PFSK-1 (cell line): Measurements from ENCODE around the gene DUSP16.

Source experiments
- FOXP2 ChIP-seq: optimal IDR thresholded peaks from 2 replicates; pipeline ENCODE3; 2011; ENCODE audit warnings: borderline replicate concordance, control low read depth, inconsistent platforms; ENCODE audit not compliant: insufficient read depth; ENCODE audit errors: extremely low read length, extremely low read depth
- POLR2AphosphoS5 ChIP-seq: IDR thresholded peaks from 2 replicates; pipeline ENCODE4 v1.6.1; 2012; ENCODE audit warnings: low read depth, mild to moderate bottlenecking, control low read depth, low read length, moderate library complexity
- REST ChIP-seq, 2 experiments: IDR thresholded peaks; 2 replicates each; pipeline versions ENCODE4 v1.6.1 to v1.8.0; 2011 to 2012; ENCODE audit warnings: low read depth in 2 of 2, low read length in 2 of 2, control low read depth in 1 of 2, inconsistent platforms in 1 of 2, mild to moderate bottlenecking in 1 of 2, moderate library complexity in 1 of 2; ENCODE audit not compliant: insufficient read depth in 1 of 2
- SIN3A ChIP-seq: IDR thresholded peaks from 2 replicates; pipeline ENCODE4 v1.6.1; 2012; ENCODE audit warnings: mild to moderate bottlenecking, low read length, moderate library complexity, borderline replicate concordance; ENCODE audit not compliant: insufficient read depth
- TAF1 ChIP-seq: IDR thresholded peaks from 2 replicates; pipeline ENCODE4 v1.6.1; 2012; ENCODE audit warnings: low read length, control low read depth, borderline replicate concordance; ENCODE audit not compliant: insufficient read depth

The DUSP16 gene

GRCh38 chr12:12453635-12454034 is 109.0 kb downstream of the DUSP16 start:
- TF ChIP-seq TAF1 (no peak), FOXP2 (no peak), REST (IDR thresholded peaks at IDR 0.05; ENCODE audit: insufficient read depth in 1 of 2, low read depth in 2 of 2, low read length in 2 of 2) (no peak), SIN3A (no peak), POLR2AphosphoS5 (no peak)

- no peak for TF ChIP-seq POLR2AphosphoS5
- TF ChIP-seq TAF1, result no peak
- TF ChIP-seq REST (IDR thresholded peaks at IDR 0.05; ENCODE audit: insufficient read depth in 1 of 2, low read depth in 2 of 2, low read length in 2 of 2), result no peak
Measured at GRCh38 chr12:12452326-12452902, 110.2 kb downstream of the DUSP16 start.

GRCh38 chr12:12451098-12451497 is 111.6 kb downstream of the DUSP16 start:
- TF ChIP-seq POLR2AphosphoS5 (no peak), REST (IDR thresholded peaks at IDR 0.05; ENCODE audit: insufficient read depth in 1 of 2, low read depth in 2 of 2, low read length in 2 of 2) (no peak), FOXP2 (no peak), SIN3A (no peak), TAF1 (no peak)

GRCh38 chr12:12450043-12450471 is 112.6 kb downstream of the DUSP16 start:
- TF ChIP-seq POLR2AphosphoS5, result no peak
- no peak for TF ChIP-seq SIN3A
- TF ChIP-seq REST (IDR thresholded peaks at IDR 0.05; ENCODE audit: insufficient read depth in 1 of 2, low read depth in 2 of 2, low read length in 2 of 2), result no peak
- TF ChIP-seq TAF1, result no peak
- TF ChIP-seq FOXP2, result no peak

- TF ChIP-seq SIN3A, result no peak
- no peak for TF ChIP-seq FOXP2
- TF ChIP-seq POLR2AphosphoS5, result no peak
- no peak for TF ChIP-seq REST (IDR thresholded peaks at IDR 0.05; ENCODE audit: insufficient read depth in 1 of 2, low read depth in 2 of 2, low read length in 2 of 2)
- TF ChIP-seq TAF1, result no peak
Measured at GRCh38 chr12:12449533-12450025, 113.1 kb downstream of the DUSP16 start.
